T-cell (primary cell): ENCODE results near the gene GGN. TPM values are rescaled to one million over a fixed set of nuclear protein-coding genes. Genes with fewer than 3 reads are reported as not detected.

Source experiments
- ATAC-seq, 4 experiments: fragments of 200-7000 bp in 3 of 4; fragments of 150-1000 bp in 1 of 4; cut with Tn5 transposase; replicated peaks in 1 of 4; 1 replicate in 3 of 4; 2 replicates in 1 of 4; pipeline ENCODE4 v1.10.0; 2021; ENCODE audit warnings: moderate library complexity in 3 of 4, mild to moderate bottlenecking in 2 of 4, moderate number of reproducible peaks in 1 of 4
- CTCF ChIA-PET, 2 donors: fragments of 300-600 bp; sonication (Branson Sonifier 250); formaldehyde crosslinking; loops; one replicate each; lab custom pipeline; 2022; ENCODE audit warnings: antibody characterized with exemption in 2 of 2; lab: Charles Lee
- POLR2A ChIA-PET, 2 donors: fragments of 300-600 bp; sonication (Branson Sonifier 250); formaldehyde crosslinking; loops; one replicate each; lab custom pipeline; 2022; ENCODE audit warnings: antibody characterized with exemption in 2 of 2; lab: Charles Lee
- DNase-seq, 35 experiments: peaks; one replicate each; pipeline versions ENCODE4 v3.0.0 to v3.0.0-alpha.2; 2013 to 2023
- H3K27ac ChIP-seq: one replicate; pipeline ENCODE4 v1.5.1; 2013; ENCODE audit warnings: low read length
- H3K27me3 ChIP-seq, 2 experiments: replicated peaks in 1 of 2; 1 replicate in 1 of 2; 2 replicates in 1 of 2; pipeline versions ENCODE4 v1.6.1 to v1.7.0; 2013; ENCODE audit warnings: low read length in 1 of 2, mixed read lengths in 1 of 2; ENCODE audit not compliant: control insufficient read depth in 2 of 2, insufficient read depth in 2 of 2; ENCODE audit errors: extremely low read depth in 1 of 2
- H3K36me3 ChIP-seq, 2 donors: 1 replicate in 1 of 2; 2 replicates in 1 of 2; pipeline versions ENCODE4 v1.6.1 to v1.7.0; 2013; ENCODE audit warnings: low read length in 1 of 2; ENCODE audit not compliant: control insufficient read depth in 2 of 2, insufficient read depth in 1 of 2; ENCODE audit errors: extremely low read depth in 1 of 2
- H3K4me1 ChIP-seq, 2 experiments: 1 replicate in 1 of 2; 2 replicates in 1 of 2; pipeline versions ENCODE4 v1.6.1 to v1.7.0; 2013; ENCODE audit warnings: low read length in 2 of 2, mixed read lengths in 1 of 2; ENCODE audit not compliant: insufficient read depth in 2 of 2, control insufficient read depth in 1 of 2; ENCODE audit errors: extremely low read depth in 1 of 2
- H3K4me3 ChIP-seq, 2 donors: 1 replicate in 1 of 2; 2 replicates in 1 of 2; pipeline versions ENCODE4 v1.5.1 to v1.7.0; 2013; ENCODE audit warnings: mild to moderate bottlenecking in 2 of 2, low read length in 1 of 2, moderate library complexity in 1 of 2; ENCODE audit not compliant: control insufficient read depth in 1 of 2; ENCODE audit errors: extremely low read depth in 1 of 2
- H3K9me3 ChIP-seq: 2 replicates; pipeline ENCODE4 v1.7.0; 2013
- H3K27ac Mint-ChIP-seq, 2 donors: one replicate each; pipeline ENCODE4 v1.8.0; 2020 to 2021; ENCODE audit warnings: mild to moderate bottlenecking in 2 of 2, mixed read lengths in 2 of 2
- H3K27me3 Mint-ChIP-seq, 2 donors: one replicate each; pipeline ENCODE4 v1.8.0; 2021 to 2022; ENCODE audit warnings: mixed read lengths in 2 of 2
- H3K36me3 Mint-ChIP-seq: one replicate; pipeline ENCODE4 v1.8.0; 2021; ENCODE audit warnings: mixed read lengths
- H3K4me1 Mint-ChIP-seq, 3 donors: one replicate each; pipeline ENCODE4 v1.8.0; 2020 to 2022; ENCODE audit warnings: mixed read lengths in 3 of 3, mild to moderate bottlenecking in 1 of 3
- H3K4me3 Mint-ChIP-seq, 3 donors: one replicate each; pipeline ENCODE4 v1.8.0; 2020 to 2022; ENCODE audit warnings: mild to moderate bottlenecking in 3 of 3, mixed read lengths in 3 of 3, moderate library complexity in 3 of 3
- H3K9me3 Mint-ChIP-seq, 3 donors: one replicate each; pipeline ENCODE4 v1.8.0; 2020 to 2022; ENCODE audit warnings: mixed read lengths in 3 of 3
- WGBS: methylation state at CpG from one replicate; pipeline ENCODE4 v1.1.5; 2013; ENCODE audit warnings: missing lambda C conversion rate; ENCODE audit not compliant: insufficient coverage; 5-methylcytosine and 5-hydroxymethylcytosine counted together
- total RNA-seq, 35 experiments: library from RNA in 6 of 35; stranded (reverse) in 6 of 35; fragments of 120-200 nt in 1 of 35; gene quantifications; one replicate each; pipeline versions ENCODE4 v1.2.1 to v1.2.4 and lab custom pipeline; 2013 to 2026

Gene GGN
- total RNA-seq, 5 donors from 2014 or later (not counting 1 experiment from before 2014, with no cell fraction given) = 0.18 to 0.60 (median 0.31) TPM; not detected in 1

DNA sequence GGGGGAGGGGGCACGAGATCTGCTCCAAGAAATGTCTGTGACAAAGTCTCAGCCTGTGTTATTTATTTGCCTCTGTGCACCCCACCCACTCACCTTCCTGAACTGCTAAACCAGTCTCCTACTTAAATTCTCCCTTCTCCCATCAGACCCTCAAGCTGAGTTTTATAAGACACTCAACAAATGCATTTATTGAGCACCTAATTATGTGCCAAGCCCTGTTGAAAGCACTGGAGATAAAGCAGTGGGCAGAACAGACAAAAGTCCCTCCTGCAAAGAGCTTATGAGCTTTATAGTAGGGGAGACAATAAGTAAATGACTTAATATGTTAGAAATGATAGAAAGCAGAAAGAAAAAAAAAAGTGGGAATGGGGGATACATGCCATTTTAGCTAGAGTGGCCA lies 11.7 kb upstream of the GGN start:
- WGBS = no CpG with 5 or more reads among the region's 1 CpG
- ChIA-PET POLR2A (no interaction called here), CTCF (no interaction called here)
- ATAC-seq (no peak), DNase-seq (no peak)
- H3K36me3 ChIP-seq = no peaks in the 10 kb centered on the region
- Mint-ChIP-seq H3K4me1 (peaks cover 22 to 35% (median 26%) of the 10 kb centered on the region in 3 donors), H3K27ac (no peak overlapping the region), H3K4me3 (no peak overlapping the region), H3K36me3 (no peaks in the 10 kb centered on the region), H3K9me3 (no peaks in the 10 kb centered on the region), H3K27me3 (peaks cover 0 to 5% of the 10 kb centered on the region in 2 donors)
- peaks cover 0 to 10% of the 10 kb centered on the region in 2 experiments for H3K27me3 ChIP-seq
- no peak overlapping the region for H3K27ac ChIP-seq
- no peaks in the 10 kb centered on the region for H3K9me3 ChIP-seq
- no peak overlapping the region for H3K4me3 ChIP-seq
- peaks cover 4 to 34% of the 10 kb centered on the region in 2 experiments for H3K4me1 ChIP-seq

DNA sequence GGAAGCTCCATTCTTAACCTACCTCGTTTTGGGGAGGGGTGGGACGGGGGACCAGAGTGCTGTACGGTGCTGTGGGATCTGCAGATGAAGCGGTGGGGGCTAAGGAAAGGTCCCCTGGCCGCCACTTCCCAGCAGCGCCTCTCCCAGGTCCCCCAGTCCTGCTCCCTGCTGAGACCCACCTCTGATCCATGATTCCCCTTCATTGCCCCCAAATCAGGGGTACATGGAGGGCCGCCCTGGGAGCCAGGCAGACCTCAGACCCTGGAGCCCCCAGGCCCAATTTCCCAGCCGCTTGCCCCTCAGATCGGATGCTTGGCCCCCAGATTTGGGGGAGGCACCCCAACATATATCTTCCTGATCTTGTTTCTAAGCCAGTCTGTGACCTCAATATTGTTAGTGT lies 11.2 kb upstream of the GGN start:
- Histone ChIP-seq H3K36me3 (no peaks in the 10 kb centered on the region), H3K9me3 (no peaks in the 10 kb centered on the region), H3K4me1 (peaks cover 4 to 33% of the 10 kb centered on the region in 2 experiments), H3K27ac (no peak overlapping the region), H3K4me3 (no peak overlapping the region), H3K27me3 (peaks cover 0 to 10% of the 10 kb centered on the region in 2 experiments)
- DNase-seq = no peak
- POLR2A ChIA-PET = no interaction called here
- Mint-ChIP-seq H3K27me3 (peaks cover 0 to 5% of the 10 kb centered on the region in 2 donors), H3K4me1 (peaks cover 20 to 35% (median 25%) of the 10 kb centered on the region in 3 donors), H3K9me3 (no peaks in the 10 kb centered on the region), H3K36me3 (no peaks in the 10 kb centered on the region), H3K4me3 (no peak overlapping the region), H3K27ac (no peak overlapping the region)
- no peak for ATAC-seq
- CTCF ChIA-PET = no interaction called here
- 69% methylated on average over 2 of the region's 9 CpGs for WGBS

DNA sequence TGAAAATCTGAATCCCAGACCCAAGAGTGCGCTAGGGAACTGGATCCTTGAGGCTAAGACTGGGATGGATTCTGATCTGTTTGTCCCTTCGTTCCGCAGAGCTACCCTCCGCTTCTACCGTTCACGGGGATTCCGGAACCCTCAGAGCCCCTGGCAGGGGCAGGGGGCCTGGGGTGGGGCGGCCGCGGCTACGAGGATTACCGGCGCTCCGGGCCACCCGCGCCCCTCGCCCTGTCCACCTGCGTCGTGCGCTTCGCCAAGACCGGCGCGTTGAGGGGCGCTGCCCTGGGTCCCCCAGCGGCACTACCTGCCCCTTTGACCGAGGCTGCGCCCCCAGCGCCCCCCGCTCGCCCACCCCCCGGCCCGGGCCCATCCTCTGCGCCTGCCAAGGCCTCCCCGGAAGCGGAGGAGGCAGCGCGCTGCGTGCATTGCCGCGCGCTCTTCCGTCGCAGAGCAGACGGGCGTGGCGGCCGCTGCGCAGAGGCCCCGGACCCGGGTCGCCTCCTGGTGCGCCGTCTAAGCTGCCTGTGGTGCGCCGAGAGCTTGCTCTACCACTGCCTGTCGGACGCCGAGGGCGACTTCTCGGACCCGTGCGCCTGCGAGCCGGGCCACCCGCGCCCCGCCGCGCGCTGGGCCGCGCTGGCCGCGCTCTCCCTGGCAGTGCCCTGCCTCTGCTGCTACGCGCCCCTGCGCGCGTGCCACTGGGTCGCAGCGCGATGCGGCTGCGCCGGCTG lies 7.7 kb upstream of the GGN start:
- ChIA-PET CTCF (no interaction called here), POLR2A (no interaction called here)
- Histone ChIP-seq H3K27ac (no peak overlapping the region), H3K4me1 (peaks cover 4 to 20% of the 10 kb centered on the region in 2 experiments), H3K36me3 (no peaks in the 10 kb centered on the region), H3K9me3 (no peaks in the 10 kb centered on the region), H3K27me3 (peaks cover 2 to 10% of the 10 kb centered on the region in 2 experiments), H3K4me3 (peak overlapping the region; percentile 29 to 77)
- no peaks in the 10 kb centered on the region for H3K36me3 Mint-ChIP-seq
- peak overlapping the region in 1 of 2 donors; percentile 11 for H3K27ac Mint-ChIP-seq
- H3K27me3 Mint-ChIP-seq = peaks cover 0 to 4% of the 10 kb centered on the region in 2 donors
- DNase-seq (peak in 20 of 35 experiments; percentile 13 to 67 (median 37)), ATAC-seq (peak; percentile 79 to 92 (median 90))
- peaks cover 21 to 31% (median 22%) of the 10 kb centered on the region in 3 donors for H3K4me1 Mint-ChIP-seq
- H3K9me3 Mint-ChIP-seq = no peaks in the 10 kb centered on the region
- peak overlapping the region; percentile 65 to 73 (median 70) for H3K4me3 Mint-ChIP-seq
- 6% methylated on average over 85 of the region's 86 CpGs for WGBS

DNA sequence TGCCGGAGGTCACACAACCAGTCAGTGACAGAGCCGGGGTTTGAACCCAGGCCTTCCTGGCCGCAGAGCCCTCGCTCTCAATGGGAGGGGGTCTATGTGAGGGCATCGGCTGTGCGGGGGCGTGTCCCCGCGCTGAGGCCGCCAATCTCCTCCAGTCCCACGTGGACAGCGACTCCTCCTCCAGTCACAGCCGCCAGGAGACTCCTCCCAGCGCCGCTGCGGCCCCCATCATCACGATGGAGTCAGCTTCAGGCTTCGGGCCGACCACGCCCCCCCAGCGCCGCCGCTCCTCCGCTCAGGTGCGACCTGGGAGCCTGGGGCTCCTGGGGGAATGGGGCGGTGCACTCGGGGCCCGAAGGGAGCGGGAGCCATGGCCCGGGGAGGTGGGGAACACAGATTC lies 6.7 kb upstream of the GGN start:
- no peaks in the 10 kb centered on the region for H3K9me3 Mint-ChIP-seq
- H3K4me3 Mint-ChIP-seq = peak overlapping the region; percentile 64 to 73 (median 70)
- H3K36me3 ChIP-seq = no peaks in the 10 kb centered on the region
- ATAC-seq = peak; percentile 45 to 72 (median 52)
- peak overlapping the region; percentile 29 to 77 for H3K4me3 ChIP-seq
- peaks cover 23 to 32% (median 27%) of the 10 kb centered on the region in 3 donors for H3K4me1 Mint-ChIP-seq
- H3K27me3 Mint-ChIP-seq = peaks cover 4 to 5% of the 10 kb centered on the region in 2 donors
- ChIA-PET CTCF (interaction anchor here in 1 of 2 donors (0.5 to 1.2 kb wide), 3 partner anchors 8 to 367 kb away, joined by 3 read pairs; partner anchors contain the start of genes FAM98C and PSMD8), POLR2A (no interaction called here)
- H3K27ac ChIP-seq = no peak overlapping the region
- peak in 33 of 35 experiments; percentile 30 to 74 (median 54) for DNase-seq
- H3K27me3 ChIP-seq = peaks cover 2 to 10% of the 10 kb centered on the region in 2 experiments
- peak overlapping the region; percentile 39 to 55 for H3K27ac Mint-ChIP-seq
- H3K4me1 ChIP-seq = peaks cover 4 to 23% of the 10 kb centered on the region in 2 experiments
- no peaks in the 10 kb centered on the region for H3K36me3 Mint-ChIP-seq
- H3K9me3 ChIP-seq = no peaks in the 10 kb centered on the region
- 10% methylated on average over 26 of the region's 30 CpGs for WGBS

DNA sequence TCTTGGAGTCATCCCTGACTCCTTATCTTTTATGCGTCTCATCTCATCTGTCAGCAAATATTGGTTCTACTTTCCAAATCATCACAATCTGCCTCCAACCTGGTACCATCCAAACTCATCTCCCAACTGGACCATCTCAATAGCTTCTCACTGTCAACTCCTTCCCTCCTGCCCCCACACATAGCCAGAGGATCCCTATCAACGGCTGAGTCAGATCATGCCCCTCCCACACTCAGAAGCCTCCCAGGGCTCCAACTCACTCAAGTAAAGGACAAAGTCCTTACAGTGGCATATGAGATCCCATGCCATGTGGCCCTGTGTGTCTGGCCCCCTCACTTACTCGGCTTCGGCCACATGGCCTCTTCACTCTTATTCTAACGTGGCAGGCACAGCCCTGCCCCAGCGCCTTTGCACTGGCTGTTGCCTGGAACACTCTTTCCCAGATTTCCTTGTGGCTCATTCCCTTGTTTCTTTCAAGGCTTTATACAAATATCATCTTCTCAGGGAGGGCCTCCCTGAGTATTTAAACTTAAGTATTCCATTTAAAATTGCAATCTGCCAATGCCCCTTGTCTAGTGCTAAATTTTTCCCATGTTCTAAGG lies 5.0 kb upstream of the GGN start:
- Histone ChIP-seq H3K4me3 (no peak overlapping the region), H3K36me3 (no peaks in the 10 kb centered on the region), H3K4me1 (peaks cover 6 to 39% of the 10 kb centered on the region in 2 experiments), H3K27me3 (peaks cover 2 to 14% of the 10 kb centered on the region in 2 experiments), H3K9me3 (no peaks in the 10 kb centered on the region), H3K27ac (no peak overlapping the region)
- H3K27ac Mint-ChIP-seq = no peak overlapping the region
- peaks cover 30 to 44% (median 33%) of the 10 kb centered on the region in 3 donors for H3K4me1 Mint-ChIP-seq
- no peak overlapping the region for H3K4me3 Mint-ChIP-seq
- no peaks in the 10 kb centered on the region for H3K36me3 Mint-ChIP-seq
- CTCF ChIA-PET = interaction anchor here in 1 of 2 donors (0.5 kb wide), 1 partner anchor 167 kb away, joined by 3 read pairs; no protein-coding TSS in a partner anchor
- no peaks in the 10 kb centered on the region for H3K9me3 Mint-ChIP-seq
- H3K27me3 Mint-ChIP-seq = peaks cover 7 to 9% of the 10 kb centered on the region in 2 donors
- POLR2A ChIA-PET = no interaction called here
- 77% methylated on average over 6 of the region's 6 CpGs for WGBS
- ATAC-seq = no peak
- no peak for DNase-seq

DNA sequence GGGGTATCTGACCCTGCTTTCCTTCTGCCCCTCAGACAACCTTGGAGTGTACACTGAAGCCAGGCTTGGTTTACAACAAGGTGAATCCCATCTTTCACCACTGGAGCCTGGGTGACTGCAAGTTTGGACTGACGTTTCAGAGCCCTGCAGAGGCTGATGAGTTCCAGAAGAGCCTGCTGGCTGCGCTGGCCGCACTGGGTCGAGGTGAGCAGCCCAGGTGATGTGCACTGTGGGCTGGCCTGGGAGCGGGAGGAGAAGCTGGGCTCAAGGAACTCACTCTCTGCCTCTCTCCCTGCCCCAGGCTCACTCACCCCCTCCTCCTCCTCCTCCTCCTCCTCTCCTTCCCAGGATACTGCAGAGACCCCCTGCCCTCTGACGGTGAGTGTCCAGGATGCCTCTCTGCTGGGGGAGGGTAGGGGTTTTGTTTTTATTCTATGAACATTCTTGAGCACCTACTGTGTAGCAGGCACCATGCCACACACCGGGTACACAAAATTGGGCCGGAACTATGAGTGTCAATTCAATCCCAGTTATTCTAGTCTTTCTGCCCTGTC lies 4.2 kb upstream of the GGN start:
- Histone ChIP-seq H3K9me3 (no peaks in the 10 kb centered on the region), H3K4me3 (no peak overlapping the region), H3K27ac (no peak overlapping the region), H3K36me3 (no peaks in the 10 kb centered on the region), H3K27me3 (peaks cover 2 to 22% of the 10 kb centered on the region in 2 experiments), H3K4me1 (peaks cover 6 to 47% of the 10 kb centered on the region in 2 experiments)
- no peak overlapping the region for H3K4me3 Mint-ChIP-seq
- H3K36me3 Mint-ChIP-seq = peaks cover 3% of the 10 kb centered on the region
- ChIA-PET POLR2A (no interaction called here), CTCF (interaction anchor here (0.5 to 0.6 kb wide), 3 partner anchors 18 to 167 kb away, joined by 3 read pairs; partner anchors contain the start of gene PSMD8 (in 2 of the 2))
- no peak for ATAC-seq
- H3K27me3 Mint-ChIP-seq = peaks cover 9 to 13% of the 10 kb centered on the region in 2 donors
- WGBS = 56% methylated on average over 3 of the region's 8 CpGs
- no peak overlapping the region for H3K27ac Mint-ChIP-seq
- H3K4me1 Mint-ChIP-seq = peaks cover 35 to 47% (median 41%) of the 10 kb centered on the region in 3 donors
- no peaks in the 10 kb centered on the region for H3K9me3 Mint-ChIP-seq
- DNase-seq = no peak
